DOHH2 (cell line): ENCODE data around the gene CYB5R3.

ENCODE experiments used
- H3F3A ChIP-seq: fragments of 200-600 bp; sonication (generic), shearing (Covaris generic); 2 replicates; pipeline ENCODE4 v1.6.0; 2016; ENCODE audit warnings: antibody characterized with exemption, mild to moderate bottlenecking; ENCODE audit not compliant: control insufficient read depth, insufficient read depth
- H3K27ac ChIP-seq: fragments of 200-600 bp; sonication (generic); 2 replicates; pipeline ENCODE4 v1.5.1; 2014; ENCODE audit warnings: low read depth, mild to moderate bottlenecking, low read length, moderate library complexity
- H3K27me3 ChIP-seq: fragments of 200-600 bp; sonication (generic); 2 replicates; pipeline ENCODE4 v1.6.1; 2014; ENCODE audit warnings: mild to moderate bottlenecking, low read length, mixed read lengths; ENCODE audit not compliant: control insufficient read depth
- H3K36me3 ChIP-seq: fragments of 200-600 bp; sonication (generic); 2 replicates; pipeline ENCODE4 v1.6.1; 2014; ENCODE audit warnings: mild to moderate bottlenecking, low read length, moderate library complexity, mixed read lengths; ENCODE audit not compliant: control insufficient read depth
- H3K4me1 ChIP-seq: fragments of 200-600 bp; sonication (generic); 2 replicates; pipeline ENCODE4 v1.6.1; 2014; ENCODE audit warnings: mild to moderate bottlenecking, low read length, mixed read lengths; ENCODE audit not compliant: control insufficient read depth
- H3K4me2 ChIP-seq: fragments of 200-600 bp; sonication (generic); 2 replicates; pipeline ENCODE4 v1.6.0; 2014; ENCODE audit warnings: mild to moderate bottlenecking, low read length, moderate library complexity
- H3K4me3 ChIP-seq: fragments of 200-600 bp; sonication (generic); 2 replicates; pipeline ENCODE4 v1.5.1; 2014; ENCODE audit warnings: mild to moderate bottlenecking, low read length, mixed read lengths
- H3K79me2 ChIP-seq: fragments of 200-600 bp; sonication (generic); 2 replicates; pipeline ENCODE4 v1.6.1; 2014; ENCODE audit warnings: mild to moderate bottlenecking, low read length, mixed read lengths; ENCODE audit not compliant: control insufficient read depth
- H3K9me2 ChIP-seq: fragments of 200-600 bp; sonication (generic); replicated peaks from 2 replicates; pipeline ENCODE4 v1.6.1; 2014; ENCODE audit warnings: mild to moderate bottlenecking, low read length, mixed read lengths; ENCODE audit not compliant: control insufficient read depth
- H3K9me3 ChIP-seq: fragments of 200-600 bp; sonication (generic); 2 replicates; pipeline ENCODE4 v1.6.1; 2014; ENCODE audit warnings: antibody characterized with exemption, low read length, mixed read lengths; ENCODE audit not compliant: control insufficient read depth, insufficient read depth
- H4K20me1 ChIP-seq: fragments of 200-600 bp; sonication (generic); 2 replicates; pipeline ENCODE4 v1.6.0; 2014; ENCODE audit warnings: low read depth, mild to moderate bottlenecking, antibody characterized with exemption, low read length, moderate library complexity; ENCODE audit not compliant: control insufficient read depth, insufficient read depth
- CTCF ChIP-seq: fragments of 200-600 bp; sonication (generic); IDR thresholded peaks from one replicate; pipeline ENCODE4 v1.5.1; 2014; ENCODE audit warnings: antibody characterized with exemption, mild to moderate bottlenecking, low read depth, low read length; ENCODE audit not compliant: poor library complexity, severe bottlenecking
- EZH2phosphoT487 ChIP-seq: fragments of 200-600 bp; sonication (generic); IDR thresholded peaks from 2 replicates; pipeline ENCODE4 v1.6.1; 2017; ENCODE audit warnings: borderline replicate concordance, mild to moderate bottlenecking, antibody characterized with exemption, low read length, moderate library complexity, mixed read lengths

The CYB5R3 gene

GRCh38 chr22:42695294-42695693 is 46.1 kb upstream of the CYB5R3 start:
- H3K4me3 ChIP-seq = no peak overlapping the region
- H3K79me2 ChIP-seq = peaks cover 20% of the 10 kb centered on the region
- H3K4me1 ChIP-seq = peaks cover 36% of the 10 kb centered on the region
- no peaks in the 10 kb centered on the region for H4K20me1 ChIP-seq
- no peaks in the 10 kb centered on the region for H3K9me2 ChIP-seq
- no peak overlapping the region for H3K4me2 ChIP-seq
- no peaks in the 10 kb centered on the region for H3K9me3 ChIP-seq
- TF ChIP-seq CTCF (no peak), EZH2phosphoT487 (no peak)
- peaks cover 21% of the 10 kb centered on the region for H3K36me3 ChIP-seq
- H3F3A ChIP-seq = no peaks in the 10 kb centered on the region
- no peaks in the 10 kb centered on the region for H3K27me3 ChIP-seq
- H3K27ac ChIP-seq = no peak overlapping the region

- H3K4me2 ChIP-seq = no peak overlapping the region
- no peaks in the 10 kb centered on the region for H3K9me2 ChIP-seq
- peaks cover 24% of the 10 kb centered on the region for H3K36me3 ChIP-seq
- H3K27me3 ChIP-seq = no peaks in the 10 kb centered on the region
- H3K4me1 ChIP-seq = peaks cover 36% of the 10 kb centered on the region
- no peaks in the 10 kb centered on the region for H3F3A ChIP-seq
- H3K27ac ChIP-seq = no peak overlapping the region
- peaks cover 19% of the 10 kb centered on the region for H3K79me2 ChIP-seq
- no peaks in the 10 kb centered on the region for H3K9me3 ChIP-seq
- no peak overlapping the region for H3K4me3 ChIP-seq
- no peak for TF ChIP-seq EZH2phosphoT487
- TF ChIP-seq CTCF = no peak
- no peaks in the 10 kb centered on the region for H4K20me1 ChIP-seq
Measured at GRCh38 chr22:42693763-42694683, 44.8 kb upstream of the CYB5R3 start.

GRCh38 chr22:42693055-42693762 is 44.0 kb upstream of the CYB5R3 start:
- TF ChIP-seq CTCF (no peak), EZH2phosphoT487 (no peak)

More at GRCh38 chr22:42693055-42693762, 44.0 kb upstream of the CYB5R3 start:
- peaks cover 16% of the 10 kb centered on the region for H3K79me2 ChIP-seq
- no peak overlapping the region for H3K27ac ChIP-seq
- no peak overlapping the region for H3K4me3 ChIP-seq
- H3K27me3 ChIP-seq = no peaks in the 10 kb centered on the region
- peaks cover 36% of the 10 kb centered on the region for H3K4me1 ChIP-seq
- no peaks in the 10 kb centered on the region for H3K9me2 ChIP-seq
- no peaks in the 10 kb centered on the region for H4K20me1 ChIP-seq
- H3K4me2 ChIP-seq = peak overlapping the region; percentile 65
- H3F3A ChIP-seq = no peaks in the 10 kb centered on the region
- H3K9me3 ChIP-seq = no peaks in the 10 kb centered on the region
- peaks cover 24% of the 10 kb centered on the region for H3K36me3 ChIP-seq
